A549 (cell line): ENCODE measurements around the gene CORO2B. TPM values are rescaled to one million over a fixed set of nuclear protein-coding genes. Genes with fewer than 3 reads are reported as not detected.

Experiments
- ATAC-seq, 2 experiments: fragments of 200-7000 bp in 1 of 2; fragments of >200 bp in 1 of 2; cut with Nextera tagmentation in 1 of 2; cut with Tn5 transposase in 1 of 2; 3 replicates each; pipeline versions ENCODE4 v1.8.0 to v1.9.1; 2018 to 2020; ENCODE audit warnings: mild to moderate bottlenecking in 1 of 2, moderate library complexity in 1 of 2
- CTCF ChIA-PET: fragments of 300-600 bp; sonication (Branson Sonifier 250); formaldehyde crosslinking; extraction: SDS; loops from one replicate; lab custom pipeline; 2021; ENCODE audit warnings: antibody characterized with exemption, inconsistent platforms; lab: Yijun Ruan, JAX
- POLR2A ChIA-PET: fragments of 350-600 bp; formaldehyde crosslinking; extraction: SDS; loops from one replicate; lab custom pipeline; 2021; ENCODE audit warnings: antibody characterized with exemption, inconsistent platforms; lab: Yijun Ruan, JAX
- DNase-seq, 2 experiments: peaks; one replicate each; pipeline versions ENCODE4 v3.0.0 to v3.0.0-alpha.2; 2011 to 2016; ENCODE audit warnings: low read depth in 1 of 2, low spot score in 1 of 2
- FAIRE-seq: peaks from 2 replicates; lab custom pipeline; 2011; peaks lifted over from hg19 to GRCh38; lab: Jason Lieb, UNC
- H3K27ac ChIP-seq, 2 experiments: fragments of >200 bp; sonication (Bioruptor Twin); formaldehyde crosslinking; 3 replicates each; pipeline ENCODE4 v1.5.1; 2016 to 2017
- H3K4me1 ChIP-seq: fragments of >200 bp; sonication (Bioruptor Twin); formaldehyde crosslinking; 3 replicates; pipeline ENCODE4 v1.6.1; 2016
- H3K4me2 ChIP-seq: fragments of >200 bp; sonication (Bioruptor Twin); formaldehyde crosslinking; 3 replicates; pipeline ENCODE4 v1.6.1; 2016
- H3K4me3 ChIP-seq: fragments of >200 bp; sonication (Bioruptor Twin); formaldehyde crosslinking; 3 replicates; pipeline ENCODE4 v1.5.1; 2016
- H3K9me3 ChIP-seq: fragments of >200 bp; sonication (Bioruptor Twin); formaldehyde crosslinking; 3 replicates; pipeline ENCODE4 v1.6.1; 2016
- ATOH8 ChIP-seq: fragments of 250-450 bp; sonication (Bioruptor Pico); IDR thresholded peaks from 2 replicates; pipeline ENCODE4 v1.5.0; 2020; ENCODE audit warnings: low read depth, mild to moderate bottlenecking, moderate library complexity
- ESRRA ChIP-seq: fragments of 150-350 bp; IDR thresholded peaks from 2 replicates; pipeline ENCODE4 v1.6.1; 2014; ENCODE audit warnings: mild to moderate bottlenecking, low read length, borderline replicate concordance
- FOSL2 ChIP-seq, 2 experiments: fragments of 450-650 bp in 1 of 2; fragments of >200 bp in 1 of 2; sonication (Bioruptor Twin) in 1 of 2; formaldehyde crosslinking; IDR thresholded peaks; 2 replicates each; pipeline versions ENCODE4 v1.5.0 to v1.6.1; 2016 to 2020; ENCODE audit warnings: mild to moderate bottlenecking in 1 of 2, moderate library complexity in 1 of 2
- JUN ChIP-seq, 2 experiments: fragments of >200 bp; sonication (Bioruptor Twin); formaldehyde crosslinking; IDR thresholded peaks; 2 replicates in 1 of 2; 3 replicates in 1 of 2; pipeline ENCODE4 v1.6.1; 2016 to 2017
- POLR2A ChIP-seq: IDR thresholded peaks from 2 replicates; pipeline ENCODE4 v1.6.1; 2012; ENCODE audit warnings: mild to moderate bottlenecking, low read length
- ZC3H11A ChIP-seq: fragments of 450-650 bp; IDR thresholded peaks from 2 replicates; pipeline ENCODE4 v1.6.1; 2014; ENCODE audit warnings: antibody characterized with exemption, mild to moderate bottlenecking
- ZFP36 ChIP-seq: fragments of 450-650 bp; IDR thresholded peaks from 2 replicates; pipeline ENCODE4 v1.6.1; 2014; ENCODE audit warnings: borderline replicate concordance; ENCODE audit not compliant: partially characterized antibody
- WGBS: methylation state at CpG from one replicate; pipeline ENCODE4 v1.1.6; 2017; ENCODE audit errors: missing lambda C conversion rate; 5-methylcytosine and 5-hydroxymethylcytosine counted together
- polyA plus RNA-seq, 4 experiments: library from polyadenylated mRNA; depleted of rRNA in 3 of 4; stranded (reverse); fragments of >200 nt; fragmentation: RNase III in 1 of 4; extraction: RNeasy Plus Mini Kit Qiagen cat#74134 plus additional on column Dnase treatment in 1 of 4; gene quantifications; 2 replicates in 3 of 4; 3 replicates in 1 of 4; pipeline ENCODE4 v1.2.3, GENCODE V29; 2011 to 2017
- TF ChIP-seq, protein P1 (sequence below): fragments of 250-450 bp; sonication (Bioruptor Pico); IDR thresholded peaks from 2 replicates; pipeline ENCODE4 v1.5.0; 2021; ENCODE audit warnings: mild to moderate bottlenecking, moderate library complexity, borderline replicate concordance
- TF ChIP-seq, protein P2 (sequence below): IDR thresholded peaks from 2 replicates; pipeline ENCODE4 v1.6.1; 2012

The CORO2B gene
- polyA plus RNA-seq, 2 of the 4 experiments (the other 2 are of a cell fraction): 2.0 to 2.3 TPM

DNA sequence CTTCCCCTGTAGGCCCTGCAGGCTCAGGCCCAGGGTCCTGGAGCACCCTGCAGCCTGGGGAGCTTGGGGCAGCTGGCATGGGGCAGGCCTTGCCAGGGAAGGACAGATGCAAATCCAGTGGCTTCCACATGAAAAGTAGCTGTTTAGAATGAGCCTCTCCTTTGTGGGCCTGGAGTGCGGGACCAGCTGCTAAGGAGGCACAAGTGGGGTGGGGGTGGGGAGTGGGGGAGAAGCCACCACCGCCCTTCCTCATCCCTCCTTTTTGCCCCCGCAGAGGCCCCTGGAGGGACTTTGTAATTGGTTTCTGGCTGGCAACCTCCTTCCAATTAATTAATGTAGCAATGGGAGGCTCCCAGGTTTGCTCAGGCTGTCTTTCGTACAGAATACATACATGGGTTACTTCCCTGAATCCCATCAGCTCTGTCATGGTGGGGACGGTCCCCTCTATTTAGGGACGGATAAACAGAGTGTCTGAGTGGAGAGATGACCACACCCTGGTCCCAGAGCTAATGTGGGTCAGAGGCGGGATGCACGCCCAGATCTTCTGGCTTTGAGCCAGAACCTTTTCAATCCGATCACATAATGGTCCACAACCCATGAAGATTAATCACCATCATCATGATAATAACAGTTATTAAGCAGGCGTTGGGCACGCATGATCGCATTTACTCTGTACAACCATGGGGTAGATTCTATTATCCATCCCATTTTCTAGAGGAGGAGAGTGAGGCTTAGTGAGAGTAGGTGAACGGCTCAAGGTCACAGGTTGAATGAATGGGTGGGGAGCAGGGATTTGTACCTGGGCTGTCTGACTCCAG lies 6.2 kb downstream of the CORO2B start:
- H3K4me2 ChIP-seq: no peak overlapping the region
- no peak for DNase-seq
- no peak overlapping the region for H3K4me3 ChIP-seq
- CTCF ChIA-PET: interaction anchor here (0.6 to 3.4 kb wide), 9 partner anchors 25 to 333 kb away, joined by 3 to 21 read pairs (median 4); no protein-coding TSS in a partner anchor
- peaks cover 14% of the 10 kb centered on the region for H3K4me1 ChIP-seq
- 90% methylated on average over 13 of the region's 13 CpGs for WGBS
- H3K27ac ChIP-seq: peak overlapping the region in 1 of 2 experiments; percentile 72; a peak in 4 of 6 replicates
- no peaks in the 10 kb centered on the region for H3K9me3 ChIP-seq
- no peak for ATAC-seq
- 0 out of 2 replicates have a peak, but pooled peaks have one; percentile 22 for TF ChIP-seq ESRRA
- TF ChIP-seq ATOH8 (CRISPR knock-in tag): no peak
- no peak for FAIRE-seq
- POLR2A ChIA-PET: no interaction called here

GRCh38 chr15:68585574-68586273 lies 6.9 kb downstream of the CORO2B start:
- no peak overlapping the region for H3K4me3 ChIP-seq
- ATAC-seq (no peak), FAIRE-seq (peak; percentile 93), DNase-seq (no peak)
- H3K27ac ChIP-seq: peak overlapping the region; percentile 8 to 72; a peak in 4 of 6 replicates
- ChIA-PET CTCF (interaction anchor here (0.6 to 3.4 kb wide), 8 partner anchors 11 to 278 kb away, joined by 3 to 21 read pairs (median 4); no protein-coding TSS in a partner anchor), POLR2A (no interaction called here)
- 72% methylated on average over 8 of the region's 8 CpGs for WGBS
- H3K4me1 ChIP-seq: peaks cover 14% of the 10 kb centered on the region
- H3K9me3 ChIP-seq: no peaks in the 10 kb centered on the region
- TF ChIP-seq, protein P1, sequence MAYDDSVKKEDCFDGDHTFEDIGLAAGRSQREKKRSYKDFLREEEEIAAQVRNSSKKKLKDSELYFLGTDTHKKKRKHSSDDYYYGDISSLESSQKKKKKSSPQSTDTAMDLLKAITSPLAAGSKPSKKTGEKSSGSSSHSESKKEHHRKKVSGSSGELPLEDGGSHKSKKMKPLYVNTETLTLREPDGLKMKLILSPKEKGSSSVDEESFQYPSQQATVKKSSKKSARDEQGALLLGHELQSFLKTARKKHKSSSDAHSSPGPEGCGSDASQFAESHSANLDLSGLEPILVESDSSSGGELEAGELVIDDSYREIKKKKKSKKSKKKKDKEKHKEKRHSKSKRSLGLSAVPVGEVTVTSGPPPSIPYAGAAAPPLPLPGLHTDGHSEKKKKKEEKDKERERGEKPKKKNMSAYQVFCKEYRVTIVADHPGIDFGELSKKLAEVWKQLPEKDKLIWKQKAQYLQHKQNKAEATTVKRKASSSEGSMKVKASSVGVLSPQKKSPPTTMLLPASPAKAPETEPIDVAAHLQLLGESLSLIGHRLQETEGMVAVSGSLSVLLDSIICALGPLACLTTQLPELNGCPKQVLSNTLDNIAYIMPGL: no peak
- TF ChIP-seq, protein P2, sequence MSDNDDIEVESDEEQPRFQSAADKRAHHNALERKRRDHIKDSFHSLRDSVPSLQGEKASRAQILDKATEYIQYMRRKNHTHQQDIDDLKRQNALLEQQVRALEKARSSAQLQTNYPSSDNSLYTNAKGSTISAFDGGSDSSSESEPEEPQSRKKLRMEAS: peak; percentile 17; the same call in 1 of the 2 replicates
- TF ChIP-seq ZFP36: peak; percentile 67
- peak overlapping the region; percentile 38 for H3K4me2 ChIP-seq

GRCh38 chr15:68586274-68586961 lies 7.6 kb downstream of the CORO2B start:
- WGBS: 40% methylated on average over 8 of the region's 8 CpGs
- peak overlapping the region; percentile 38 for H3K4me2 ChIP-seq
- H3K4me3 ChIP-seq: no peak overlapping the region
- H3K4me1 ChIP-seq: peaks cover 14% of the 10 kb centered on the region
- TF ChIP-seq POLR2A (no peak), JUN (IDR thresholded peaks at IDR 0.05) (0 out of 5 replicates have a peak, but pooled peaks of 1 of the 2 experiments have one; percentile 31), ZC3H11A (no peak), ZFP36 (peak; percentile 28), FOSL2 (IDR thresholded peaks at IDR 0.05) (peak; percentile 49; the same call in 1 of the 2 replicates), FOSL2 (CRISPR knock-in tag; IDR thresholded peaks at IDR 0.05) (peak; percentile 70)
- TF ChIP-seq, protein P2: peak; percentile 23; the same call in 1 of the 2 replicates
- ATAC-seq (peak; percentile 78 to 87), FAIRE-seq (no peak), DNase-seq (peak; percentile 68 to 80)
- CTCF ChIA-PET: interaction anchor here (0.6 to 3.4 kb wide), 7 partner anchors 11 to 88 kb away, joined by 3 to 21 read pairs (median 3); no protein-coding TSS in a partner anchor
- peak overlapping the region; percentile 38 to 72; a peak in 5 of 6 replicates for H3K27ac ChIP-seq
- POLR2A ChIA-PET: no interaction called here
- no peaks in the 10 kb centered on the region for H3K9me3 ChIP-seq
